Activated CD4-positive, alpha-beta T cell treated with anti-CD3 and anti-CD28 coated beads, Interleukin-2, amount 10 ng/mL, durations not matched to agents 7 days and 5 days (primary cell): ENCODE measurements around the gene CETN3. TPM values are rescaled to one million over a fixed set of nuclear protein-coding genes. Genes with fewer than 3 reads are reported as not detected.
"Not testable (repeated sequence)": the region's sequence is repeated elsewhere in the genome, so short reads cannot be mapped to it uniquely, and the experiment has no call there.

Experiments used
- CTCF ChIA-PET: fragments of 350-600 bp; sonication (Branson Sonifier 250); formaldehyde crosslinking; loops from one replicate; lab custom pipeline; 2021; ENCODE audit warnings: antibody characterized with exemption; lab: Charles Lee
- POLR2A ChIA-PET: fragments of 350-600 bp; sonication (Branson Sonifier 250); formaldehyde crosslinking; loops from one replicate; lab custom pipeline; 2021; ENCODE audit warnings: antibody characterized with exemption; lab: Charles Lee
- DNase-seq: peaks from one replicate; pipeline ENCODE4 v3.0.0-alpha.2; 2020
- H3K27ac Mint-ChIP-seq: one replicate; pipeline ENCODE4 v1.8.0; 2021; ENCODE audit warnings: mild to moderate bottlenecking, moderate library complexity, mixed read lengths
- H3K27me3 Mint-ChIP-seq: one replicate; pipeline ENCODE4 v1.8.0; 2021; ENCODE audit warnings: mixed read lengths
- H3K36me3 Mint-ChIP-seq: one replicate; pipeline ENCODE4 v1.8.0; 2021; ENCODE audit warnings: low read depth, mixed read lengths
- H3K4me1 Mint-ChIP-seq: one replicate; pipeline ENCODE4 v1.8.0; 2021; ENCODE audit warnings: mixed read lengths
- H3K4me3 Mint-ChIP-seq: one replicate; pipeline ENCODE4 v1.8.0; 2021; ENCODE audit warnings: mild to moderate bottlenecking, moderate library complexity, mixed read lengths
- H3K9me3 Mint-ChIP-seq: one replicate; pipeline ENCODE4 v1.8.0; 2021; ENCODE audit warnings: mixed read lengths
- total RNA-seq, 2 experiments: library from RNA; stranded (reverse); gene quantifications; one replicate each; pipeline ENCODE4 v1.2.3, GENCODE V29; 2021

Gene CETN3
- total RNA-seq, 2 experiments from 2014 or later, result 25.0 to 28.2 TPM

GRCh38 chr5:90371269-90371668 lies 38.3 kb downstream of the CETN3 start:
- H3K9me3 Mint-ChIP-seq, H3K36me3 Mint-ChIP-seq, H3K27ac Mint-ChIP-seq, POLR2A ChIA-PET, DNase-seq, CTCF ChIA-PET, H3K4me1 Mint-ChIP-seq, H3K4me3 Mint-ChIP-seq: not testable (repeated sequence)
- H3K27me3 Mint-ChIP-seq, result peaks cover 21% of the 10 kb centered on the region

DNA sequence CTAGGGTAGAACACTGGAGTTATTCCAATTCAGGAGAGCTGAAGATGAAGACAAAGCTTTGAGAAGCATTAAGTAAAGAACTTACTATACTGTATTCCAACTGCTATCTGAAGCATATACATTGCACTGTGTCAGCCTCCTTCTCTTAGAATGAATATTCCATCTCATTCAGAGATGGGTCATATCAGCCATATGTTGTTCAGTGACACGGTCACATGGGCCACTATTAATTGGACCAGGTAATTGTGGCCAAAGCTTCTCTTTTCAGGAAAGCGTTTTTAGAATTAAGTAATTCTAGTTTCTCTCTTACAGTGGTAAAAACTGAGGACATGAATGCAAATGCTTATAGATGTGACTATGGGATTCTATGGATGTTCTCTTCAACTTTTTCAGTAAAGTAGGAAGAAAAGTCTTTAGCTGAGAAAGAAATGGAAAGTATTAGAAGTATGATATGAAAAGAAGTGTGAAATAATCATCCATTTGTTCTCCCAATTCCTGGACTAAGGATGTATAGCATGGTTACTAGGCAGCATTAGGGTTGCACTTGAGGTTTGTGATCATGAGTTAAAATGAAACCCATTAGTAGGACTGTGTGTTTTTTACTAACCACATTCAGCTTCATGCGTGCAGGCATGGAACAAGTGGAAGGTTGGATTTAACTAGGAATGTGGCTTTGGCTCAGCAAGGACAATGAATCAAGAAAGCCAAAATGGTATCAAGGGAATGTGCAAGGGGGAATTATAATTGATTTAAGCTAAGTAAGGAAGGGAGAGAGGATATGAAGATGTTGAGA lies 40.9 kb downstream of the CETN3 start:
- H3K36me3 Mint-ChIP-seq, result no peaks in the 10 kb centered on the region

GRCh38 chr5:90367879-90368278 lies 41.7 kb downstream of the CETN3 start:
- Mint-ChIP-seq H3K36me3 (no peaks in the 10 kb centered on the region), H3K27me3 (peaks cover 12% of the 10 kb centered on the region), H3K4me1 (no peaks in the 10 kb centered on the region), H3K4me3 (no peak overlapping the region), H3K9me3 (no peaks in the 10 kb centered on the region), H3K27ac (no peak overlapping the region)
- DNase-seq, result no peak
- ChIA-PET POLR2A (no interaction called here), CTCF (no interaction called here)

More for the DNA sequence above, 40.9 kb downstream of the CETN3 start:
- CTCF ChIA-PET, result no interaction called here
- no peak overlapping the region for H3K27ac Mint-ChIP-seq
- DNase-seq, result no peak
- no peaks in the 10 kb centered on the region for H3K4me1 Mint-ChIP-seq
- no peak overlapping the region for H3K4me3 Mint-ChIP-seq
- no peaks in the 10 kb centered on the region for H3K9me3 Mint-ChIP-seq
- POLR2A ChIA-PET, result no interaction called here
- peaks cover 12% of the 10 kb centered on the region for H3K27me3 Mint-ChIP-seq

DNA sequence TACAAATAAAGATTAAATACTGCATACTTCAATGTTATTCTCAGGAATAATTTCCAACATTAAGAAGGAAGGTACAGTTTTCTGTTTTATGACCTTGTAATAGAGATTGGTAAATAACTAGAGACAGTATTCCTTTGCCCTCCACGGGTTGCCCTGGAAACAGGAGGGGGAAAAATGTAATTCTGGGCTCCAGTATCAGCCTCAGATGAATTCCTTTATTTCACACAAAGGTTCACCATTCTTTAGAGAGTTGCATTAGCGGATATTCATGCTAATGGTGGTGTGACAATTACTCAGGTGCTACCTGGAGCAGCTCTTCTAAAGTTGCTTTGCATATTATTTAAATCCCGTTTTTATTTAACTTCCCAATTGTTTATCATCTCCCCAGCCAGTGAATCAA lies 42.6 kb downstream of the CETN3 start:
- Mint-ChIP-seq H3K9me3 (no peaks in the 10 kb centered on the region), H3K27me3 (peaks cover 13% of the 10 kb centered on the region), H3K36me3 (no peaks in the 10 kb centered on the region), H3K4me3 (no peak overlapping the region), H3K27ac (no peak overlapping the region), H3K4me1 (no peaks in the 10 kb centered on the region)
- CTCF ChIA-PET, result no interaction called here
- no peak for DNase-seq
- POLR2A ChIA-PET, result no interaction called here

DNA sequence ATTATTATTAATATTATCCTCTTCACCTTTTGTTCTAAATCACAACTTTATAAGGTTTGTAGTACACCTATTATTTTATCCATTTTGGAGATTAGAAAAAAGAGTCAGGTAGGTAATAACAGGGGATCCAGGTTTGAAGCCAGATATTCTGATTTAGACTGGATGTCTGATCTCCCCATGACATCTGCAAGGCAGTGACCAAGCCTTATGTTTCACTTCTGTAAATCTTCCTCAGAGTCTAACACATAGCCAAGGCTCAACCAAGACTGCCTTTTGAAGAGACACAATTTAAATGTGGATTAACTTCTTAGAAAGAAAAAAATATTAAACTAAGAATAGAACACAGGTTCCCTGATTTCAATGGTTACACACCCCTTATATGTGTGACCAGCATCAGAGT lies 44.2 kb downstream of the CETN3 start:
- no peak overlapping the region for H3K4me3 Mint-ChIP-seq
- H3K9me3 Mint-ChIP-seq, result no peaks in the 10 kb centered on the region
- POLR2A ChIA-PET, result no interaction called here
- no peaks in the 10 kb centered on the region for H3K36me3 Mint-ChIP-seq
- no peak for DNase-seq
- H3K4me1 Mint-ChIP-seq, result no peaks in the 10 kb centered on the region
- H3K27me3 Mint-ChIP-seq, result peaks cover 19% of the 10 kb centered on the region
- CTCF ChIA-PET, result interaction anchor here (0.6 kb wide), 1 partner anchor 618 kb away, joined by 6 read pairs; no protein-coding TSS in a partner anchor
- no peak overlapping the region for H3K27ac Mint-ChIP-seq

DNA sequence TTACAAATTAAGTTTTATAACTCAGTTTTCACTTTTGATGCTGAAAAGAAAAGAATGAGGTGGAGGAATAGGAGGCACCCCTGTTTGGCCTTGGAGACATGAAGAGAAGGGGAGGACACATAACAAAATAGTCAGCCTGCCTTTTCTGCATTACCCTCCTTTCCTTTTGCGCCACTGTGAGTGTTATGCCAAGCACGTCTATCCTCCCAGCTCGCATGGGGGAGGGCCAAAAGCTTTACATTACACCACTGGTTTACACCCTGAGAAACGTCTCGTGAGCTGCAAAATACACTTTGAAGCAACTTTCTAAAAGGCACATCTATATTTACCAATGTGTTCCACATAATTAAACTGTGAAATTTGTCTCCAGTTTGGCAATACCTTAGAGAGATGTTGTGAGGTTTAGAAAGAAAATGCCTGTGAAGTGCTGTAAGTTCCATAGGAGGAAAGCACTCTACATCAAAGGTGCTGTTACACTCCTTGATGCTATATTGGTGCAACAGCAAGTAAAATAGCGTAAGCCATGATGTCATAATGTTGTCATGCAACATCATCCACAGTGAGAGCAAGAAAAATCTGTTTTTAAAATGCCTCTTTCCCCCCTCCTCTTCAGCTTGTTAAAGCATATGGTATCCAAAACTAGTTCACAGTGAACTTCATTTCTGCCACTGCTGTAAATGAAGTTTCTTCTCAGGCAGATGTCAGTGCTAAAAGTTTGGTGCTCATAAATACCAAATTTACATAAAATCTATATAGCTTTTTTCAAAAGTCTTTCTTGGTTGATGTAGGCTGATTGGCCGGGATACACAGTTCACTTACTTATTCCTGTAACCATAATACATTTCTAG lies 50.3 kb downstream of the CETN3 start:
- H3K36me3 Mint-ChIP-seq, result no peaks in the 10 kb centered on the region
- ChIA-PET POLR2A (no interaction called here), CTCF (interaction anchor here (0.6 kb wide), 1 partner anchor 110 kb away, joined by 3 read pairs; no protein-coding TSS in a partner anchor)
- H3K9me3 Mint-ChIP-seq, result no peaks in the 10 kb centered on the region
- no peaks in the 10 kb centered on the region for H3K4me1 Mint-ChIP-seq
- no peak overlapping the region for H3K4me3 Mint-ChIP-seq
- no peak for DNase-seq
- no peak overlapping the region for H3K27ac Mint-ChIP-seq
- peaks cover 9% of the 10 kb centered on the region for H3K27me3 Mint-ChIP-seq

DNA sequence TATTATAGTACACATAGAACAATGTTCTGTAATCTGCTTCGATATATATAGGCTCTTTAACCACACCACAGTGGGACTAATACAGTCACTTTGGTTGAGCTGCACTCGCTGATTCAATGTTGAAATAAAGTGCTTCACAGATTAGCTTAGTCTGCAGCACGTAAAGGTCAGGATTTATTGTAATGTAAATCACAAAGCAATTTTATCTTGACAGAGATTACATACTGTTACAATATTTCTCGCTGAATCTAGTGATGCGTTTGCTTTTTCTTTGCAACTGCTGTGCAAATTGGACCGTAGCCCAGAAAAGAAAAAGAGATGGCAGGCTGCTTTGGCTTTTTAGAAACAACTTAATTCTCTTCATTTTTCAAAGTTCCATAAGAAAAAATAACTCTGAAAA lies 52.9 kb downstream of the CETN3 start:
- Mint-ChIP-seq H3K4me1 (no peaks in the 10 kb centered on the region), H3K36me3 (no peaks in the 10 kb centered on the region), H3K27ac (no peak overlapping the region), H3K27me3 (peaks cover 7% of the 10 kb centered on the region), H3K9me3 (no peaks in the 10 kb centered on the region), H3K4me3 (no peak overlapping the region)
- POLR2A ChIA-PET, result no interaction called here
- DNase-seq, result no peak
- CTCF ChIA-PET, result interaction anchor here (1.5 kb wide), 1 partner anchor 11 kb away, joined by 4 read pairs; no protein-coding TSS in a partner anchor

DNA sequence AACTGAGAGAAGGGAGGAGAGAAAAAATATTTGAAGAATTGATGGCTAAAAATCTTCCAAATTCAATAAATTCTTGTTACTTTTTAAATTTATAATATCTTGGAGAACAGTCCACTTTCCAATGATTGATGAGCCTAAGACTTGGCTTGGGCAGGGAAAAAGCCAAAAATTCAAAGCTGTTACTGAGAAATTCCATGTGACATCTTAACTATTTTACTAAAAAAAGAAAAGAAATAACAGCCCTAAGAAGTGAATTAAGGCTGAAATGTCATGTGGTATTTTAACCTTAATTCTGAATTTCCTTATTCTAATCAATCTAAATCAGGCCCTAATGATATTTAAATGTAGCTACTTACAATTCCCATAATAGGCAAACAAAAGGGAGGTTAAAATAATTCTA lies 53.4 kb downstream of the CETN3 start:
- Mint-ChIP-seq H3K4me1 (no peaks in the 10 kb centered on the region), H3K4me3 (no peak overlapping the region), H3K27ac (no peak overlapping the region), H3K27me3 (peaks cover 6% of the 10 kb centered on the region), H3K9me3 (no peaks in the 10 kb centered on the region), H3K36me3 (no peaks in the 10 kb centered on the region)
- no peak for DNase-seq
- ChIA-PET POLR2A (no interaction called here), CTCF (interaction anchor here (1.5 kb wide), 1 partner anchor 11 kb away, joined by 4 read pairs; no protein-coding TSS in a partner anchor)

DNA sequence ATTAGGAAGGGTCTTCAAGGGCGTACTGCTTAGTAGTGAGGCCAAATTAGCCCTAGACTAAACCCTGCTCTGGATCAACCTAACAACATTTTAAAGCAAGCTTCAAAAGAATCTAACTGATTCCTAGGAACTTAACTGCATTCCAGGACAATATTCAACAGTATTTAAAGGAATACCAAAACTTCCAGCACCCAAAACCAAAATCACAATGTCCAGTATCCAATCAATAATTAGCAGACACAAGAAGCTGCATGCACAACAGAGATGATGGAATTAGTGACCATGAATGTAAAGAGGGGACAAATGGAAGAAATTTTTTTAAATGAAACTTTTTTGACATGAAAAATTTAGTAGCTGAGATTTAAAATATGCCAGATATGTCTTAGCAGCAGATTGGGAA lies 53.9 kb downstream of the CETN3 start:
- CTCF ChIA-PET, result interaction anchor here (1.5 kb wide), 1 partner anchor 10 kb away, joined by 4 read pairs; no protein-coding TSS in a partner anchor
- Mint-ChIP-seq H3K4me1 (no peaks in the 10 kb centered on the region), H3K4me3 (no peak overlapping the region)

GRCh38 chr5:90353254-90353653 lies 56.3 kb downstream of the CETN3 start:
- no peaks in the 10 kb centered on the region for H3K36me3 Mint-ChIP-seq
- no peaks in the 10 kb centered on the region for H3K4me1 Mint-ChIP-seq
- DNase-seq, result no peak
- CTCF ChIA-PET, result no interaction called here
- no peak overlapping the region for H3K4me3 Mint-ChIP-seq
- H3K27me3 Mint-ChIP-seq, result peaks cover 1% of the 10 kb centered on the region
- H3K27ac Mint-ChIP-seq, result no peak overlapping the region
- POLR2A ChIA-PET, result no interaction called here
- H3K9me3 Mint-ChIP-seq, result no peaks in the 10 kb centered on the region

More for the DNA sequence above, 53.9 kb downstream of the CETN3 start:
- Mint-ChIP-seq H3K27me3 (peaks cover 3% of the 10 kb centered on the region), H3K27ac (no peak overlapping the region), H3K9me3 (no peaks in the 10 kb centered on the region), H3K36me3 (no peaks in the 10 kb centered on the region)
- no peak for DNase-seq
- POLR2A ChIA-PET, result no interaction called here

DNA sequence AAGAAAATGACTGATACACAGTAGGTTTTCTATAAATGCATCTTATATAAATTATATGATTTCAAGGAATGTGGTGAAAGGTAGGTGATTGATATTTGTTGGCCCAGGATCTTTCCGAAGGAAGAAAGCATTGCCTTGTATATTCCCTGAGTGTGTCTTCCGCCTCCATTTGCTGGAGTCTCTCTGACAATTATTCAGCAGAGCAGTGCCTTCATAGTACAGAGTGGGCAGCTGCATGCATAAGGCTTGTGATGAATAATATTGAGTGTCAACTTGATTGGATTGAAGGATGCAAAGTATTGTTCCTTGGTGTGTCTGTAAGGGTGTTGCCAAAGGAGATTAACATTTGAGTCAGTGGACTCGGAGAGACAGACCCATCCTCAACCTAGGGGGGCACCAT lies 58.5 kb downstream of the CETN3 start:
- Mint-ChIP-seq H3K27ac (no peak overlapping the region), H3K36me3 (no peaks in the 10 kb centered on the region), H3K9me3 (no peaks in the 10 kb centered on the region), H3K4me1 (no peaks in the 10 kb centered on the region), H3K27me3 (peaks cover 1% of the 10 kb centered on the region), H3K4me3 (no peak overlapping the region)
- DNase-seq, result no peak
- ChIA-PET CTCF (no interaction called here), POLR2A (no interaction called here)

GRCh38 chr5:90347462-90347861 lies 62.1 kb downstream of the CETN3 start:
- Mint-ChIP-seq H3K9me3 (no peaks in the 10 kb centered on the region), H3K27me3 (no peaks in the 10 kb centered on the region), H3K4me1 (no peaks in the 10 kb centered on the region), H3K4me3 (no peak overlapping the region), H3K36me3 (no peaks in the 10 kb centered on the region), H3K27ac (no peak overlapping the region)
- DNase-seq, result no peak
- ChIA-PET CTCF (no interaction called here), POLR2A (no interaction called here)

DNA sequence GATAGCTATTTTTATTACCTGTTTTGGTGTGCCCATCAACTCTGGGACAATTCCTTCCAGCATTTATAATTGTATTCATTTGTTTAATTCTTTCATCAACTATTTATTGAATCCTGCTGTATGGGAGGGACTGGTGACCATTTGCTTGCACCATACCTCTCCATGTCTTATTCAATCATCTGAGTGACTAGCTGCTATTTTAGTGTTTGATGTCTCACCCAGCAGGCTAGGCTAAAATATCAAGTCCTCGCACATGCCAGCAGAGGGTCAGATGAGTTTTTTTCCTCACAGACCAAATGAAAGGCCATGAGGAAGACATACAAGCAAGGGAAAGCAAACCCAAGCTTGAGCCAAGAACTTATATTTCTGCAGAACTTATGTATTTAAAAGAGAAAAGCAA lies 63.9 kb downstream of the CETN3 start:
- Mint-ChIP-seq H3K27ac (no peak overlapping the region), H3K9me3 (no peaks in the 10 kb centered on the region), H3K27me3 (no peaks in the 10 kb centered on the region), H3K4me3 (no peak overlapping the region), H3K36me3 (no peaks in the 10 kb centered on the region), H3K4me1 (no peaks in the 10 kb centered on the region)
- ChIA-PET CTCF (interaction anchor here (1.3 kb wide), 1 partner anchor 11 kb away, joined by 4 read pairs; no protein-coding TSS in a partner anchor), POLR2A (no interaction called here)
- DNase-seq, result no peak
